Panc1 (cell line): ENCODE measurements around the gene FAM81B. TPM values are rescaled to one million over a fixed set of nuclear protein-coding genes. Genes with fewer than 3 reads are reported as not detected.

ENCODE experiments used
- ATAC-seq: fragments of 200-7000 bp; cut with Tn5 transposase; 2 replicates; pipeline ENCODE4 v1.9.1; 2020; ENCODE audit warnings: mild to moderate bottlenecking, moderate library complexity
- BruUV-seq: library from RNA; stranded (reverse); fragments of 400-500 nt; replicated peaks from 2 replicates; lab custom pipeline; 2021; lab: Mats Ljungman, UMichigan
- CTCF ChIA-PET: fragments of 300-600 bp; sonication (Branson Sonifier 250); formaldehyde crosslinking; loops from one replicate; lab custom pipeline; 2022; ENCODE audit warnings: antibody characterized with exemption; lab: Charles Lee
- POLR2A ChIA-PET: fragments of 300-600 bp; sonication (Branson Sonifier 250); formaldehyde crosslinking; loops from one replicate; lab custom pipeline; 2022; ENCODE audit warnings: antibody characterized with exemption; lab: Charles Lee
- DNase-seq: peaks from one replicate; pipeline ENCODE4 v3.0.0-alpha.2; 2010; ENCODE audit warnings: low read depth, low spot score
- H3K27ac ChIP-seq: 2 replicates; pipeline ENCODE4 v1.5.1; 2011; ENCODE audit warnings: mild to moderate bottlenecking, low read length, inconsistent platforms
- H3K27me3 ChIP-seq: fragments of 200-500 bp; sonication (Bioruptor generic); 2 replicates; pipeline ENCODE4 v1.6.0; 2014; ENCODE audit warnings: low read length, inconsistent platforms; ENCODE audit not compliant: control insufficient read depth, insufficient read depth
- H3K36me3 ChIP-seq: fragments of 200-500 bp; sonication (Bioruptor generic); 2 replicates; pipeline ENCODE4 v1.5.1; 2014; ENCODE audit warnings: inconsistent platforms, mild to moderate bottlenecking, low read length, moderate library complexity; ENCODE audit not compliant: control insufficient read depth, insufficient read depth
- H3K4me1 ChIP-seq: 2 replicates; pipeline ENCODE4 v1.5.1; 2011; ENCODE audit warnings: inconsistent platforms, mild to moderate bottlenecking, low read length, moderate library complexity; ENCODE audit not compliant: control insufficient read depth, insufficient read depth
- H3K4me3 ChIP-seq, 2 experiments: 2 replicates each; pipeline ENCODE4 v1.5.1; 2011 to 2012; ENCODE audit warnings: low read depth in 2 of 2, low read length in 2 of 2, mild to moderate bottlenecking in 2 of 2, inconsistent platforms in 1 of 2, moderate library complexity in 1 of 2
- H3K9me3 ChIP-seq: fragments of 200-500 bp; sonication (Bioruptor generic); 2 replicates; pipeline ENCODE4 v1.5.1; 2014; ENCODE audit warnings: low read depth, mild to moderate bottlenecking, inconsistent platforms, low read length, moderate library complexity; ENCODE audit not compliant: control insufficient read depth, insufficient read depth
- CTCF ChIP-seq: fragments of 450-650 bp; IDR thresholded peaks from 2 replicates; pipeline ENCODE4 v1.5.1; 2017; ENCODE audit warnings: mild to moderate bottlenecking
- POLR2AphosphoS5 ChIP-seq: IDR thresholded peaks from 2 replicates; pipeline ENCODE4 v1.6.1; 2012; ENCODE audit warnings: mild to moderate bottlenecking, low read depth, low read length, moderate library complexity
- REST ChIP-seq, 2 experiments: IDR thresholded peaks; 2 replicates each; pipeline ENCODE4 v1.6.1; 2011 to 2012; ENCODE audit warnings: low read depth in 2 of 2, control low read depth in 1 of 2, low read length in 1 of 2, mild to moderate bottlenecking in 1 of 2, moderate library complexity in 1 of 2; ENCODE audit not compliant: insufficient read depth in 1 of 2
- SIN3A ChIP-seq: IDR thresholded peaks from 2 replicates; pipeline ENCODE4 v1.6.1; 2012; ENCODE audit warnings: low read depth, mild to moderate bottlenecking, low read length, moderate library complexity, borderline replicate concordance; ENCODE audit not compliant: insufficient read depth
- TCF7L2 ChIP-seq: IDR thresholded peaks from 2 replicates; pipeline ENCODE4 v1.6.1; 2011; ENCODE audit warnings: mild to moderate bottlenecking, low read depth, low read length, inconsistent platforms
- in situ Hi-C: cut with HindIII; loops from 2 replicates; pipeline ENCODE4 v1.10.0; 2016; ENCODE audit warnings: low sequenced_read_pairs, low pct_unique_long_range_greater_than_20kb
- intact Hi-C: fragments of 100-400 bp; cut with micrococcal nuclease; formaldehyde crosslinking; loops from one replicate; pipeline ENCODE4 v1.10.0; 2022; ENCODE audit not compliant: unreplicated experiment
- total RNA-seq: library from RNA; stranded (reverse); gene quantifications from one replicate; pipeline ENCODE4 v1.2.1, GENCODE V29; 2021; ENCODE audit not compliant: unreplicated experiment

Gene FAM81B
- total RNA-seq, 1 experiment from 2014 or later, result not detected

- H3K9me3 ChIP-seq, result no peaks in the 10 kb centered on the region
- no peak for DNase-seq
- TF ChIP-seq TCF7L2 (no peak), REST (IDR thresholded peaks at IDR 0.05; ENCODE audit: insufficient read depth in 1 of 2, low read depth in 2 of 2, low read length in 1 of 2) (no peak), SIN3A (no peak), POLR2AphosphoS5 (no peak), CTCF (no peak)
- no peak overlapping the region for H3K4me3 ChIP-seq
- in situ Hi-C loops (no loop called here), intact Hi-C loops (no loop called here)
- ChIA-PET CTCF (no interaction called here), POLR2A (no interaction called here)
- H3K27ac ChIP-seq, result no peak overlapping the region
- H3K27me3 ChIP-seq, result peaks cover 7% of the 10 kb centered on the region
- BruUV-seq, result no TSS peak
- H3K36me3 ChIP-seq, result no peaks in the 10 kb centered on the region
- no peaks in the 10 kb centered on the region for H3K4me1 ChIP-seq
- no peak for ATAC-seq
These were observed 38.5 kb upstream of the FAM81B start for GRCh38 chr5:95352691-95353090.

- intact Hi-C loops, result loop anchor here (1.0 kb wide), 1 partner anchor 35 kb away; no protein-coding TSS in a partner anchor
- Histone ChIP-seq H3K4me1 (no peaks in the 10 kb centered on the region), H3K27me3 (peaks cover 4% of the 10 kb centered on the region; the same call in 1 of the 2 replicates), H3K9me3 (no peaks in the 10 kb centered on the region), H3K27ac (no peak overlapping the region), H3K4me3 (no peak overlapping the region), H3K36me3 (no peaks in the 10 kb centered on the region)
- ATAC-seq (no peak), DNase-seq (no peak)
- no peak for TF ChIP-seq SIN3A
- TF ChIP-seq TCF7L2, result no peak
- in situ Hi-C loops, result no loop called here
- POLR2A ChIA-PET, result no interaction called here
- CTCF ChIA-PET, result no interaction called here
- BruUV-seq, result no TSS peak
These were observed 32.8 kb upstream of the FAM81B start for GRCh38 chr5:95358320-95358719.

GRCh38 chr5:95358848-95359247, 32.3 kb upstream of the FAM81B start:
- Histone ChIP-seq H3K27ac (no peak overlapping the region), H3K4me3 (no peak overlapping the region), H3K4me1 (no peaks in the 10 kb centered on the region), H3K27me3 (peaks cover 4% of the 10 kb centered on the region; the same call in 1 of the 2 replicates), H3K9me3 (no peaks in the 10 kb centered on the region), H3K36me3 (no peaks in the 10 kb centered on the region)
- intact Hi-C loops, result loop anchor here (1.0 kb wide), 1 partner anchor 36 kb away; no protein-coding TSS in a partner anchor
- in situ Hi-C loops, result no loop called here
- ATAC-seq (no peak), DNase-seq (no peak)
- ChIA-PET CTCF (no interaction called here), POLR2A (no interaction called here)
- TF ChIP-seq REST (IDR thresholded peaks at IDR 0.05; ENCODE audit: insufficient read depth in 1 of 2, low read depth in 2 of 2, low read length in 1 of 2), result no peak
- TF ChIP-seq TCF7L2, result no peak
- no peak for TF ChIP-seq SIN3A
- no peak for TF ChIP-seq POLR2AphosphoS5
- no peak for TF ChIP-seq CTCF
- no TSS peak for BruUV-seq
